ENCODE results near the gene SDF2. TPM values are rescaled to one million over a fixed set of nuclear protein-coding genes. Genes with fewer than 3 reads are reported as not detected.

The SDF2 gene
- 44.1 and 50.7 TPM in 2 replicates for total RNA-seq (2014; rRNA removed; shearing (Covaris generic))

GRCh38 chr17:28661635-28662526 is at the start of gene SDF2, which contains the start of gene SUPT6H:
Gene SDF2, minus strand, starts transcription at chr17:28661906. Its CDS starts 30 bp downstream, at chr17:28661876.
Gene SUPT6H, plus strand, starts transcription at chr17:28662205. Its CDS starts 11,197 bp downstream, at chr17:28673402.

GRCh38 chr17:28644787-28645575 is 16.7 kb downstream of the SDF2 start, which contains the start of gene BLTP2:
Gene BLTP2, minus strand, starts transcription at chr17:28645158. Its CDS starts 102 bp downstream, at chr17:28645056.

GRCh38 chr17:28613931-28614381 is 47.8 kb downstream of the SDF2 start, which contains the start of gene RSKR:
Gene RSKR, minus strand, starts transcription at chr17:28614185. Its CDS starts 24 bp downstream, at chr17:28614161.

GRCh38 chr17:28598799-28599310 is 62.9 kb downstream of the SDF2 start, which contains the start of gene SPAG5:
Gene SPAG5, minus strand, starts transcription at chr17:28599025. Its CDS starts 79 bp downstream, at chr17:28598946.

Other genes with a start within 250 kb of the SDF2 start
- not detected in 2 replicates for gene SLC13A2, start 188.3 kb downstream of the SDF2 start, total RNA-seq (2014; rRNA removed; shearing (Covaris generic))
- gene FOXN1, start 155.6 kb downstream of the SDF2 start, total RNA-seq (2014; rRNA removed; shearing (Covaris generic)): 0.11 TPM in 1 of 2 replicates, not detected in the other
- 41.9 and 42.8 TPM in 2 replicates for gene UNC119, start 109.3 kb downstream of the SDF2 start, total RNA-seq (2014; rRNA removed; shearing (Covaris generic))
- 64.5 and 79.7 TPM in 2 replicates for gene PIGS, start 90.4 kb downstream of the SDF2 start, total RNA-seq (2014; rRNA removed; shearing (Covaris generic))
- gene ALDOC, start 85.0 kb downstream of the SDF2 start, total RNA-seq (2014; rRNA removed; shearing (Covaris generic)): 116 and 133 TPM in 2 replicates
- gene SPAG5, start 62.9 kb downstream of the SDF2 start, total RNA-seq (2014; rRNA removed; shearing (Covaris generic)): 97.4 and 108 TPM in 2 replicates
- 6.3 and 7.8 TPM in 2 replicates for gene RSKR, start 47.7 kb downstream of the SDF2 start, total RNA-seq (2014; rRNA removed; shearing (Covaris generic))
- gene BLTP2, start 16.7 kb downstream of the SDF2 start, total RNA-seq (2014; rRNA removed; shearing (Covaris generic)): 114 and 124 TPM in 2 replicates
- gene SUPT6H, start 299 bp upstream of the SDF2 start, total RNA-seq (2014; rRNA removed; shearing (Covaris generic)): 61.7 and 66.9 TPM in 2 replicates
- gene PROCA1, start 50.0 kb upstream of the SDF2 start, total RNA-seq (2014; rRNA removed; shearing (Covaris generic)): 7.3 and 10.3 TPM in 2 replicates
- 217 and 273 TPM in 2 replicates for gene RAB34, start 56.0 kb upstream of the SDF2 start, total RNA-seq (2014; rRNA removed; shearing (Covaris generic))
- gene RPL23A, start 58.1 kb upstream of the SDF2 start, total RNA-seq (2014; rRNA removed; shearing (Covaris generic)): 965 and 1,132 TPM in 2 replicates
- gene TLCD1, start 64.3 kb upstream of the SDF2 start, total RNA-seq (2014; rRNA removed; shearing (Covaris generic)): 16.1 and 18.9 TPM in 2 replicates
- gene NEK8, start 66.9 kb upstream of the SDF2 start, total RNA-seq (2014; rRNA removed; shearing (Covaris generic)): 2.7 and 3.1 TPM in 2 replicates
- 91.1 and 92.0 TPM in 2 replicates for gene TRAF4, start 82.1 kb upstream of the SDF2 start, total RNA-seq (2014; rRNA removed; shearing (Covaris generic))
- 10.9 and 11.8 TPM in 2 replicates for gene FAM222B, start 180.9 kb upstream of the SDF2 start, total RNA-seq (2014; rRNA removed; shearing (Covaris generic))
- 24.2 and 35.3 TPM in 2 replicates for gene ERAL1, start 193.1 kb upstream of the SDF2 start, total RNA-seq (2014; rRNA removed; shearing (Covaris generic))
- 36.3 and 39.4 TPM in 2 replicates for gene FLOT2, start 235.8 kb upstream of the SDF2 start, total RNA-seq (2014; rRNA removed; shearing (Covaris generic))
- gene DHRS13, start 241.2 kb upstream of the SDF2 start, total RNA-seq (2014; rRNA removed; shearing (Covaris generic)): 19.3 and 20.6 TPM in 2 replicates

Data from A375 (cell line).